ENCODE measurements around the gene VSX1.

DNA sequence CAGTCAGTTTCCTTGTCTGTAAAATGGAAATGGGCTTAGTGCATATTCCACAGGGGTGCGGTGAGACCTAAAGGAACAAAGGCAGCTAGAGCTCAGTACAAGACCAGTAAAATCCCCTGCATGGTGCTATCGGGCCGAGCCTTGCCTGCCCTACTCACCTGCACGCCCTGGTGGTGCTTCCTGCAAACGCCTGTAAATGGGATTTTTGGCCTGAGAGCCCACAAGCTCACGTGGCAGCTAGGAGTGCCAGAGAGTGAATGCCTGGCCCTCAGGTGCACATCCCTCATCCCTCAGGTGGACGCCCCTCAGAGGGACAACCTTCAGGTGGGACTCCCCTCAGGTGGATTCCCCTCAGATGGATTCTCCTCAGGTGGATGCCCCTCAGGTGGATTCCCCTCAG lies 48.0 kb upstream of the VSX1 start:
- TF ChIP-seq CTCF (IDR thresholded peaks at IDR 0.05) (no peak), ZFX (IDR thresholded peaks at IDR 0.05; ENCODE audit: borderline replicate concordance) (no peak)

Data from 22Rv1 (cell line).